K562 (cell line): ENCODE data around the gene POLR3E. TPM values are rescaled to one million over a fixed set of nuclear protein-coding genes. Genes with fewer than 3 reads are reported as not detected.

Experiments
- BDP1 ChIP-seq: IDR thresholded peaks from 3 replicates; pipeline ENCODE4 v1.6.1; 2011; ENCODE audit not compliant: insufficient read length, insufficient read depth
- ELF2 ChIP-seq: fragments of 250-450 bp; sonication (Bioruptor Pico); IDR thresholded peaks from 2 replicates; pipeline ENCODE4 v1.5.0; 2021; ENCODE audit warnings: mild to moderate bottlenecking
- GATA2 ChIP-seq: sonication (generic); formaldehyde crosslinking; IDR thresholded peaks from 2 replicates; pipeline ENCODE4 v1.4.0; 2020; ENCODE audit warnings: mild to moderate bottlenecking, missing genetic modification reagents
- MCM2 ChIP-seq: fragments of 450-650 bp; IDR thresholded peaks from 2 replicates; pipeline ENCODE4 v1.6.1; 2017; ENCODE audit warnings: low read depth, mild to moderate bottlenecking
- MCM7 ChIP-seq, 2 experiments: fragments of 450-650 bp; IDR thresholded peaks; 2 replicates each; pipeline ENCODE4 v1.6.1; 2016 to 2018
- PTBP1 ChIP-seq: fragments of 200-400 bp; formaldehyde crosslinking; IDR thresholded peaks from 2 replicates; pipeline ENCODE4 v1.6.1; 2017; ENCODE audit warnings: low read depth, low read length
- polyA plus RNA-seq, 8 experiments: library from polyadenylated mRNA; depleted of rRNA in 4 of 8; stranded (reverse) in 5 of 8; unstranded in 3 of 8; fragments of >200 nt; fragmentation: Nextera tagmentation in 2 of 8; fragmentation: Illumina TruSeq in 1 of 8; extraction: Ambion mirVana in 2 of 8; extraction: Trizol in 1 of 8; gene quantifications; 2 replicates each; pipeline versions ENCODE4 v1.2.1 to v1.2.3, GENCODE V29; 2011 to 2014; ENCODE audit warnings: inconsistent platforms in 1 of 8, missing spikeins in 1 of 8
- total RNA-seq, 7 experiments: library from RNA; depleted of rRNA in 6 of 7; stranded (reverse); fragments of >200 nt in 6 of 7; fragmentation: Illumina TruSeq in 2 of 7; extraction: Trizol in 2 of 7; gene quantifications; 2 replicates each; pipeline versions ENCODE4 v1.2.1 to v1.2.3, GENCODE V29; 2011 to 2021; ENCODE audit warnings: low replicate concordance in 1 of 7
- TF ChIP-seq, protein P1 (sequence below): fragments of 450-650 bp; formaldehyde crosslinking; IDR thresholded peaks from 2 replicates; pipeline ENCODE4 v1.4.0; 2020; ENCODE audit warnings: mild to moderate bottlenecking
- TF ChIP-seq, protein P2 (sequence below): sonication (generic); formaldehyde crosslinking; IDR thresholded peaks from 2 replicates; pipeline ENCODE4 v1.8.1; 2023; ENCODE audit warnings: missing genetic modification reagents, mild to moderate bottlenecking, borderline replicate concordance

POLR3E gene
- total and polyA plus RNA-seq, 9 of the 15 experiments (the other 6 are each of a cell fraction or from before 2014, with no cell fraction given), result 17.7 to 151 (median 82.6) TPM

DNA sequence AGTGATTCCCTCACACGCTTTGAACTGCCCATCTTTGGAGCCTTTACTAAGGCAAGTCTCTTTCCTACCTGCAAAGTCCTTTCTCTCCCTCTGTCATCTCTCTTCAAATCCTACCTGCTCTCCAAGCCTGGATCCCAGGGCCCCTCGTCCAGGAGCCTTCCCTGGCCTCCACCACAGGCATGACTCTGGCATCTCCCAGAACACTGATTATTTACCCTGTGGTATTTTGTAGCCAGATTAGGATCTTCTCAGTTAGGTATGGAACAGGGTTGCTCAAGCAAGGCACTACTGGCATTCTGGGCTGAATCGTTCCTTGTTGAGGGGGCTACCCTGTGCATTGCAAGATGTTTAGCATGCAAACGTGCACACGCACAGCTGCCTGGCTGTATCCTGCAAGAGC, 31.9 kb upstream of the POLR3E start (continued):
- TF ChIP-seq, protein P1, sequence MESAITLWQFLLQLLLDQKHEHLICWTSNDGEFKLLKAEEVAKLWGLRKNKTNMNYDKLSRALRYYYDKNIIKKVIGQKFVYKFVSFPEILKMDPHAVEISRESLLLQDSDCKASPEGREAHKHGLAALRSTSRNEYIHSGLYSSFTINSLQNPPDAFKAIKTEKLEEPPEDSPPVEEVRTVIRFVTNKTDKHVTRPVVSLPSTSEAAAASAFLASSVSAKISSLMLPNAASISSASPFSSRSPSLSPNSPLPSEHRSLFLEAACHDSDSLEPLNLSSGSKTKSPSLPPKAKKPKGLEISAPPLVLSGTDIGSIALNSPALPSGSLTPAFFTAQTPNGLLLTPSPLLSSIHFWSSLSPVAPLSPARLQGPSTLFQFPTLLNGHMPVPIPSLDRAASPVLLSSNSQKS (CRISPR knock-in tag), result no peak
- TF ChIP-seq MCM7 (IDR thresholded peaks at IDR 0.05) (no peak), ELF2 (CRISPR knock-in tag) (no peak), PTBP1 (no peak), BDP1 (no peak), MCM2 (no peak), GATA2 (no peak)
- TF ChIP-seq, protein P2, sequence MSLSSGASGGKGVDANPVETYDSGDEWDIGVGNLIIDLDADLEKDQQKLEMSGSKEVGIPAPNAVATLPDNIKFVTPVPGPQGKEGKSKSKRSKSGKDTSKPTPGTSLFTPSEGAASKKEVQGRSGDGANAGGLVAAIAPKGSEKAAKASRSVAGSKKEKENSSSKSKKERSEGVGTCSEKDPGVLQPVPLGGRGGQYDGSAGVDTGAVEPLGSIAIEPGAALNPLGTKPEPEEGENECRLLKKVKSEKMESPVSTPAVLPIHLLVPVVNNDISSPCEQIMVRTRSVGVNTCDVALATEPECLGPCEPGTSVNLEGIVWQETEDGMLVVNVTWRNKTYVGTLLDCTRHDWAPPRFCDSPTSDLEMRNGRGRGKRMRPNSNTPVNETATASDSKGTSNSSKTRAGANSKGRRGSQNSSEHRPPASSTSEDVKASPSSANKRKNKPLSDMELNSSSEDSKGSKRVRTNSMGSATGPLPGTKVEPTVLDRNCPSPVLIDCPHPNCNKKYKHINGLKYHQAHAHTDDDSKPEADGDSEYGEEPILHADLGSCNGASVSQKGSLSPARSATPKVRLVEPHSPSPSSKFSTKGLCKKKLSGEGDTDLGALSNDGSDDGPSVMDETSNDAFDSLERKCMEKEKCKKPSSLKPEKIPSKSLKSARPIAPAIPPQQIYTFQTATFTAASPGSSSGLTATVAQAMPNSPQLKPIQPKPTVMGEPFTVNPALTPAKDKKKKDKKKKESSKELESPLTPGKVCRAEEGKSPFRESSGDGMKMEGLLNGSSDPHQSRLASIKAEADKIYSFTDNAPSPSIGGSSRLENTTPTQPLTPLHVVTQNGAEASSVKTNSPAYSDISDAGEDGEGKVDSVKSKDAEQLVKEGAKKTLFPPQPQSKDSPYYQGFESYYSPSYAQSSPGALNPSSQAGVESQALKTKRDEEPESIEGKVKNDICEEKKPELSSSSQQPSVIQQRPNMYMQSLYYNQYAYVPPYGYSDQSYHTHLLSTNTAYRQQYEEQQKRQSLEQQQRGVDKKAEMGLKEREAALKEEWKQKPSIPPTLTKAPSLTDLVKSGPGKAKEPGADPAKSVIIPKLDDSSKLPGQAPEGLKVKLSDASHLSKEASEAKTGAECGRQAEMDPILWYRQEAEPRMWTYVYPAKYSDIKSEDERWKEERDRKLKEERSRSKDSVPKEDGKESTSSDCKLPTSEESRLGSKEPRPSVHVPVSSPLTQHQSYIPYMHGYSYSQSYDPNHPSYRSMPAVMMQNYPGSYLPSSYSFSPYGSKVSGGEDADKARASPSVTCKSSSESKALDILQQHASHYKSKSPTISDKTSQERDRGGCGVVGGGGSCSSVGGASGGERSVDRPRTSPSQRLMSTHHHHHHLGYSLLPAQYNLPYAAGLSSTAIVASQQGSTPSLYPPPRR (CRISPR knock-in tag), result no peak
